GM19324 (cell line): Measurements from ENCODE around the gene NAV3.
"Not testable (repeated sequence)": the region's sequence is repeated elsewhere in the genome, so short reads cannot be mapped to it uniquely, and the experiment has no call there.

Source experiments
- ATAC-seq: cut with Tn5 transposase; IDR thresholded peaks from one replicate; pipeline ENCODE4 v1.9.1; 2021; ENCODE audit warnings: mild to moderate bottlenecking, moderate library complexity; ENCODE audit not compliant: unreplicated experiment, low FRiP score

Gene NAV3

GRCh38 chr12:78229591-78230101, 399.0 kb downstream of the NAV3 start:
- ATAC-seq, result peak; percentile 89

- ATAC-seq, result no peak
Measured at GRCh38 chr12:78232756-78233155, 402.1 kb downstream of the NAV3 start.

- ATAC-seq, result no peak
Measured at GRCh38 chr12:78236264-78236663, 405.6 kb downstream of the NAV3 start.

GRCh38 chr12:78239544-78239943, 408.9 kb downstream of the NAV3 start:
- ATAC-seq, result no peak

GRCh38 chr12:78240827-78241226, 410.1 kb downstream of the NAV3 start:
- no peak for ATAC-seq

GRCh38 chr12:78241446-78241845, 410.8 kb downstream of the NAV3 start:
- ATAC-seq, result no peak

- ATAC-seq, result no peak
Measured at GRCh38 chr12:78244916-78245507, 414.3 kb downstream of the NAV3 start.

- ATAC-seq, result no peak
Measured at GRCh38 chr12:78248321-78248720, 417.6 kb downstream of the NAV3 start.

- ATAC-seq, result no peak
Measured at GRCh38 chr12:78249578-78249977, 418.9 kb downstream of the NAV3 start.

GRCh38 chr12:78257662-78258061, 427.0 kb downstream of the NAV3 start:
- ATAC-seq, result not testable (repeated sequence)

GRCh38 chr12:78260976-78261375, 430.3 kb downstream of the NAV3 start:
- no peak for ATAC-seq

- ATAC-seq, result no peak
Measured at GRCh38 chr12:78261901-78262300, 431.2 kb downstream of the NAV3 start.
